ENCODE measurements around the gene DPH6.

Gene DPH6

DNA sequence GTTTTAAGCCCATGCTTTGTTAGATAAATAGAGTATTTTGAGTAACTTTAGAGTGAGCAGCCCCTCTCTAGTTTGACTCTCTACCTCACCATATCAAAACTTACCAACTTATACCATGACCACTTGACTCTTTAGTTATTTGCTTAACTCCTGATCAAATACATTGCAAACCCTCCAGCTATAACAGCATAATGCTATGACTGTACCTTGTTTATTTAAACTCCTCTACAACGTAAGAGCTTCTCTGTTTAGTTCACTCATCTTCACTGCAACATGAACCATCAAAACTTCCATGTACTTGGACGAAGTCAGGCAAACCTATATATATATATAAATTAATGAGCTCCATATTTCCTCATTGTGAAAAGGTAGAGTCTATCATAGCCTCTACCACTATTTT, 218.2 kb downstream of the DPH6 start:
- Histone ChIP-seq H3K27me3 (ENCODE audit: low read depth, low read length) (no peaks in the 10 kb centered on the region), H3K79me2 (ENCODE audit: low read length) (no peaks in the 10 kb centered on the region)
- TF ChIP-seq EZH2phosphoT487 (IDR thresholded peaks at IDR 0.05; ENCODE audit: low read depth): no peak

DNA sequence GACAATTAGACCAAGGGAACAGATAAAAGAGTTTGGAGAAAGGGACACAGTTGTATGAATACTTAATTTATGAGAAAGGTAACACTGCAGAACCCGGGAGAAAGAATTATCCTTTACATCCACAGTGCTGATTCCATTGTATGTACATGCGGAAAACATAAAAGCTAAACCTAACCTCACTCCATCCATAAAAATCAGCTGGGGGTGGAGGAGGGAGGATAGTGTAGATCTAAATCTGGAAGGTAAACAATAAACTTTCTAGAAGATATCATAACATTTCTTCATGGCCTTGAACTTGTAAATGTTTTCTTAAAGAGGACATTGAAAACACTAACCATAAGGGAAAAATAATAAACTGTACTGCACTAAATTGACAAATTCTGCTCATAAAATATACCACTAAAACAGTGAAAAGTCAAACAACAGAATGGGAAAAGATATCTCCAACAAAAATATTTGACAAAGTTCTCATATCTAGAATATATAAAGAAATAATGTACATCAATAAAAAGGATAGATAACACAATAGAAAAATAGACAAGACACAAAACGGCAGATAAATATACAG, 220.5 kb downstream of the DPH6 start:
- H3K4me2 ChIP-seq (ENCODE audit: low read length): no peak overlapping the region
- H3K27ac ChIP-seq (ENCODE audit: low read length): no peak overlapping the region
- no peak overlapping the region for H2AFZ ChIP-seq (ENCODE audit: low read depth, low read length)
- H3K79me2 ChIP-seq (ENCODE audit: low read length): no peaks in the 10 kb centered on the region
- no peak overlapping the region for H3K4me3 ChIP-seq (ENCODE audit: low read length)
- no peak overlapping the region for H3K9ac ChIP-seq (ENCODE audit: low read length)
- no peak for TF ChIP-seq EZH2phosphoT487 (IDR thresholded peaks at IDR 0.05; ENCODE audit: low read depth)
- no peaks in the 10 kb centered on the region for H3K27me3 ChIP-seq (ENCODE audit: low read depth, low read length)
- no peaks in the 10 kb centered on the region for H3K36me3 ChIP-seq (replicated peaks; ENCODE audit: low read depth, low read length)
- H3K4me1 ChIP-seq (ENCODE audit: low read length): no peaks in the 10 kb centered on the region
- no peaks in the 10 kb centered on the region for H4K20me1 ChIP-seq (ENCODE audit: insufficient read depth, low read length)
- H3K9me3 ChIP-seq (ENCODE audit: insufficient read depth, low read length): no peaks in the 10 kb centered on the region

More for the DNA sequence above, 218.2 kb downstream of the DPH6 start:
- Histone ChIP-seq H3K4me3 (ENCODE audit: low read length) (no peak overlapping the region), H2AFZ (ENCODE audit: low read depth, low read length) (no peak overlapping the region), H3K36me3 (replicated peaks; ENCODE audit: low read depth, low read length) (no peaks in the 10 kb centered on the region), H3K4me1 (ENCODE audit: low read length) (no peaks in the 10 kb centered on the region), H3K27ac (ENCODE audit: low read length) (no peak overlapping the region), H3K4me2 (ENCODE audit: low read length) (no peak overlapping the region), H4K20me1 (ENCODE audit: insufficient read depth, low read length) (no peaks in the 10 kb centered on the region), H3K9ac (ENCODE audit: low read length) (no peak overlapping the region), H3K9me3 (ENCODE audit: insufficient read depth, low read length) (no peaks in the 10 kb centered on the region)

GRCh38 chr15:35323141-35323540, 222.8 kb downstream of the DPH6 start:
- H4K20me1 ChIP-seq (ENCODE audit: insufficient read depth, low read length): no peaks in the 10 kb centered on the region
- H3K36me3 ChIP-seq (replicated peaks; ENCODE audit: low read depth, low read length): no peaks in the 10 kb centered on the region
- H3K27ac ChIP-seq (ENCODE audit: low read length): no peak overlapping the region
- H3K4me3 ChIP-seq (ENCODE audit: low read length): no peak overlapping the region
- no peaks in the 10 kb centered on the region for H3K4me1 ChIP-seq (ENCODE audit: low read length)
- no peak overlapping the region for H2AFZ ChIP-seq (ENCODE audit: low read depth, low read length)
- H3K27me3 ChIP-seq (ENCODE audit: low read depth, low read length): no peaks in the 10 kb centered on the region
- no peak for TF ChIP-seq EZH2phosphoT487 (IDR thresholded peaks at IDR 0.05; ENCODE audit: low read depth)
- no peak for TF ChIP-seq CTCF (IDR thresholded peaks at IDR 0.05; ENCODE audit: low read depth, low read length)
- H3K9me3 ChIP-seq (ENCODE audit: insufficient read depth, low read length): no peaks in the 10 kb centered on the region
- no peaks in the 10 kb centered on the region for H3K79me2 ChIP-seq (ENCODE audit: low read length)
- no peak overlapping the region for H3K4me2 ChIP-seq (ENCODE audit: low read length)
- no peak overlapping the region for H3K9ac ChIP-seq (ENCODE audit: low read length)

DNA sequence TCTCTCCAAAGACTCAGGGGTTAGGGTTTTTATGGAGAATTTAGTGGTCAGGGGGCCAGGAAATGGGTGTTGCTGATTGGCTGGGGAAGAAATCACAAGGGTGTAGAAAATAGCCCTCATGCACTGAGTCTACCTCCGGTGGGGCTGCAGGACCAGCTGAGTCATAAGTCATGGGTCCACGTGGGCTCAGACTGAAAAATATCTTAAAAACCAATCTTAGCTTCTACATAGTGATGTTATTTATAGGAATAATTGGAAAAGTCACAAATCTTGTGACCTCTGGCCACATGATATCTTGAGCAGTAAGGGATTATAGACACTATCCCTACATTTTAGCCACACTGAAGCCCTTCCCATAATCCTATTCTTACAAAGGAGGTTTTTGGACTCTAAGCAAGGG, 224.0 kb downstream of the DPH6 start:
- H3K4me1 ChIP-seq (ENCODE audit: low read length): no peaks in the 10 kb centered on the region
- H3K4me3 ChIP-seq (ENCODE audit: low read length): no peak overlapping the region
- H3K9me3 ChIP-seq (ENCODE audit: insufficient read depth, low read length): no peaks in the 10 kb centered on the region
- no peaks in the 10 kb centered on the region for H4K20me1 ChIP-seq (ENCODE audit: insufficient read depth, low read length)
- H3K4me2 ChIP-seq (ENCODE audit: low read length): no peak overlapping the region
- no peak overlapping the region for H3K27ac ChIP-seq (ENCODE audit: low read length)
- no peaks in the 10 kb centered on the region for H3K27me3 ChIP-seq (ENCODE audit: low read depth, low read length)
- H3K36me3 ChIP-seq (replicated peaks; ENCODE audit: low read depth, low read length): no peaks in the 10 kb centered on the region
- no peak overlapping the region for H3K9ac ChIP-seq (ENCODE audit: low read length)
- H2AFZ ChIP-seq (ENCODE audit: low read depth, low read length): no peak overlapping the region
- TF ChIP-seq CTCF (IDR thresholded peaks at IDR 0.05; ENCODE audit: low read depth, low read length): no peak
- no peak for TF ChIP-seq EZH2phosphoT487 (IDR thresholded peaks at IDR 0.05; ENCODE audit: low read depth)
- H3K79me2 ChIP-seq (ENCODE audit: low read length): no peaks in the 10 kb centered on the region

GRCh38 chr15:35320911-35321310, 225.1 kb downstream of the DPH6 start:
- H3K36me3 ChIP-seq (replicated peaks; ENCODE audit: low read depth, low read length): no peaks in the 10 kb centered on the region
- no peak overlapping the region for H3K9ac ChIP-seq (ENCODE audit: low read length)
- H3K4me1 ChIP-seq (ENCODE audit: low read length): no peaks in the 10 kb centered on the region
- H3K27ac ChIP-seq (ENCODE audit: low read length): no peak overlapping the region
- H3K4me2 ChIP-seq (ENCODE audit: low read length): no peak overlapping the region
- H2AFZ ChIP-seq (ENCODE audit: low read depth, low read length): no peak overlapping the region
- no peaks in the 10 kb centered on the region for H3K9me3 ChIP-seq (ENCODE audit: insufficient read depth, low read length)
- no peak overlapping the region for H3K4me3 ChIP-seq (ENCODE audit: low read length)
- H3K79me2 ChIP-seq (ENCODE audit: low read length): no peaks in the 10 kb centered on the region
- TF ChIP-seq EZH2phosphoT487 (IDR thresholded peaks at IDR 0.05; ENCODE audit: low read depth): no peak
- TF ChIP-seq CTCF (IDR thresholded peaks at IDR 0.05; ENCODE audit: low read depth, low read length): no peak
- no peaks in the 10 kb centered on the region for H3K27me3 ChIP-seq (ENCODE audit: low read depth, low read length)
- no peaks in the 10 kb centered on the region for H4K20me1 ChIP-seq (ENCODE audit: insufficient read depth, low read length)
